HG02885 (cell line): ENCODE data around the gene TMEM258.

Source experiments
- ATAC-seq: cut with Tn5 transposase; IDR thresholded peaks from one replicate; pipeline ENCODE4 v1.9.1; 2021; ENCODE audit warnings: mild to moderate bottlenecking; ENCODE audit not compliant: unreplicated experiment, poor library complexity

TMEM258 gene

GRCh38 chr11:61797263-61797944, 5.0 kb upstream of the TMEM258 start:
- ATAC-seq = no peak

GRCh38 chr11:61795876-61796526, 3.6 kb upstream of the TMEM258 start:
- no peak for ATAC-seq

GRCh38 chr11:61795459-61795858, 3.1 kb upstream of the TMEM258 start:
- ATAC-seq = no peak

GRCh38 chr11:61794579-61794978, 2.2 kb upstream of the TMEM258 start:
- ATAC-seq = no peak

GRCh38 chr11:61793829-61794204, 1.4 kb upstream of the TMEM258 start:
- ATAC-seq = no peak

GRCh38 chr11:61793083-61793828, 857 bp upstream of the TMEM258 start:
- ATAC-seq = peak; percentile 6

- ATAC-seq = peak; percentile 34
These were observed 576 bp downstream of the TMEM258 start for GRCh38 chr11:61791737-61792309.

- ATAC-seq = no peak
These were observed 4.4 kb downstream of the TMEM258 start for GRCh38 chr11:61787928-61788491.

- ATAC-seq = no peak
These were observed 6.5 kb downstream of the TMEM258 start for GRCh38 chr11:61785837-61786402.

GRCh38 chr11:61784506-61784805, 7.9 kb downstream of the TMEM258 start:
- ATAC-seq = no peak

- ATAC-seq = no peak
These were observed 8.5 kb downstream of the TMEM258 start for GRCh38 chr11:61783717-61784505.

GRCh38 chr11:61782841-61783240, 9.6 kb downstream of the TMEM258 start:
- ATAC-seq = no peak

- ATAC-seq = no peak
These were observed 10.1 kb downstream of the TMEM258 start for GRCh38 chr11:61782299-61782698.

- no peak for ATAC-seq
These were observed 10.8 kb downstream of the TMEM258 start for GRCh38 chr11:61781585-61781984.

GRCh38 chr11:61780581-61781162, 11.7 kb downstream of the TMEM258 start:
- ATAC-seq = no peak

GRCh38 chr11:61779666-61780525, 12.5 kb downstream of the TMEM258 start:
- ATAC-seq = no peak

- ATAC-seq = no peak
These were observed 13.3 kb downstream of the TMEM258 start for GRCh38 chr11:61778920-61779650.

- ATAC-seq = no peak
These were observed 14.0 kb downstream of the TMEM258 start for GRCh38 chr11:61778357-61778886.
